ENCODE measurements around the gene CDC42BPB. TPM values are rescaled to one million over a fixed set of nuclear protein-coding genes. Genes with fewer than 3 reads are reported as not detected.

The CDC42BPB gene
- total and polyA plus RNA-seq, 2 of the 4 experiments (the other 2 are of a cell fraction) = 49.1 to 81.4 TPM

Other genes starting within 250 kb of the CDC42BPB start
- gene AMN, start 134.9 kb downstream of the CDC42BPB start, total RNA-seq (2012; rRNA removed) = under 0.01 TPM in 1 of 2 replicates, not detected in the other
- 0.11 and 0.24 TPM in 2 replicates for gene AMN, start 134.9 kb downstream of the CDC42BPB start, polyA plus RNA-seq (2012; rRNA removed)
- not detected in 2 replicates for gene LBHD2, start 26.7 kb upstream of the CDC42BPB start, total RNA-seq (2012; rRNA removed)
- gene LBHD2, start 26.7 kb upstream of the CDC42BPB start, polyA plus RNA-seq (2012; rRNA removed) = not detected in 2 replicates
- not detected in 2 replicates for gene EXOC3L4, start 37.2 kb upstream of the CDC42BPB start, total RNA-seq (2012; rRNA removed)
- not detected in 2 replicates for gene EXOC3L4, start 37.2 kb upstream of the CDC42BPB start, polyA plus RNA-seq (2012; rRNA removed)
- gene TNFAIP2, start 65.9 kb upstream of the CDC42BPB start, total RNA-seq (2012; rRNA removed) = 5.0 and 6.3 TPM in 2 replicates
- gene TNFAIP2, start 65.9 kb upstream of the CDC42BPB start, polyA plus RNA-seq (2012; rRNA removed) = 9.6 and 9.9 TPM in 2 replicates